HL-60 (cell line): ENCODE measurements around the gene MBNL1.

Experiments
- DNase-seq, 2 experiments: peaks; one replicate each; pipeline ENCODE4 v3.0.0-alpha.2; 2010 to 2020; ENCODE audit warnings: low read depth in 1 of 2, low spot score in 1 of 2
- H3K27ac ChIP-seq: fragments of 250-450 bp; sonication (Bioruptor Pico); replicated peaks from 2 replicates; pipeline ENCODE4 v1.5.1; 2020; ENCODE audit warnings: mild to moderate bottlenecking, moderate library complexity
- H3K27me3 ChIP-seq: fragments of 250-450 bp; sonication (Bioruptor Pico); 2 replicates; pipeline ENCODE4 v1.5.1; 2021; ENCODE audit warnings: mild to moderate bottlenecking, moderate library complexity; ENCODE audit not compliant: insufficient read depth, poor library complexity, severe bottlenecking
- H3K4me3 ChIP-seq: replicated peaks from 2 replicates; pipeline ENCODE4 v1.5.1; 2011; ENCODE audit warnings: mild to moderate bottlenecking, control low read depth, low read length; ENCODE audit not compliant: insufficient read depth
- CTCF ChIP-seq: IDR thresholded peaks from one replicate; pipeline ENCODE4 v1.5.1; 2011; ENCODE audit warnings: low read length, control low read depth, inconsistent platforms; ENCODE audit not compliant: insufficient read depth
- GABPA ChIP-seq: IDR thresholded peaks from 2 replicates; pipeline ENCODE4 v1.6.1; 2012; ENCODE audit warnings: low read depth
- POLR2AphosphoS5 ChIP-seq: IDR thresholded peaks from 2 replicates; pipeline ENCODE4 v1.6.1; 2012; ENCODE audit warnings: low read depth
- REST ChIP-seq: IDR thresholded peaks from 2 replicates; pipeline ENCODE4 v1.6.1; 2012; ENCODE audit warnings: low read depth; ENCODE audit not compliant: insufficient replicate concordance
- SPI1 ChIP-seq: IDR thresholded peaks from 2 replicates; pipeline ENCODE4 v1.6.1; 2012; ENCODE audit warnings: low read depth, mild to moderate bottlenecking, borderline replicate concordance

Gene MBNL1

DNA sequence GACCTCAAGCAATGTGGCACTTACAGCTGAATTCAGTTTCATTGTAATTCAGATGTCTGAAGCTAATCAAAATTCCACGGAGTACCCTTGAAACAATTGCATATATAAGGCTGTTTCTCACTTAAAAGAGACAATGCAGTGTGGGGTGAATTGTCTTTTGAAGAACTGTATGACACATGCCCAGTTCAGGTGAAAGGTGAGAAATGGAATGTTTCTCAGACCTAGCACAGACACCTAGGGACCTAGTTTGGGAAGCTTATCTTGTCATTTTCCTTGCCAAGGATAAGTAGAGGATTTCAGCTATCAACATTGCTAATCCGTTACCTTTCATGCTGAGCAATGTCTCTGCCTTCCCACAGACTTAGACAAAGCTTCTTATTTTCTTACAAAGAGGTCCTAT, 36.3 kb downstream of the MBNL1 start:
- peak overlapping the region; percentile 7; the same call in 1 of the 2 replicates for H3K27ac ChIP-seq
- DNase-seq = no peak
- no peak for TF ChIP-seq CTCF
- no peak for TF ChIP-seq GABPA
- no peak for TF ChIP-seq POLR2AphosphoS5
- TF ChIP-seq REST = no peak
- TF ChIP-seq SPI1 = no peak
- H3K27me3 ChIP-seq = no peaks in the 10 kb centered on the region
- H3K4me3 ChIP-seq = no peak overlapping the region

DNA sequence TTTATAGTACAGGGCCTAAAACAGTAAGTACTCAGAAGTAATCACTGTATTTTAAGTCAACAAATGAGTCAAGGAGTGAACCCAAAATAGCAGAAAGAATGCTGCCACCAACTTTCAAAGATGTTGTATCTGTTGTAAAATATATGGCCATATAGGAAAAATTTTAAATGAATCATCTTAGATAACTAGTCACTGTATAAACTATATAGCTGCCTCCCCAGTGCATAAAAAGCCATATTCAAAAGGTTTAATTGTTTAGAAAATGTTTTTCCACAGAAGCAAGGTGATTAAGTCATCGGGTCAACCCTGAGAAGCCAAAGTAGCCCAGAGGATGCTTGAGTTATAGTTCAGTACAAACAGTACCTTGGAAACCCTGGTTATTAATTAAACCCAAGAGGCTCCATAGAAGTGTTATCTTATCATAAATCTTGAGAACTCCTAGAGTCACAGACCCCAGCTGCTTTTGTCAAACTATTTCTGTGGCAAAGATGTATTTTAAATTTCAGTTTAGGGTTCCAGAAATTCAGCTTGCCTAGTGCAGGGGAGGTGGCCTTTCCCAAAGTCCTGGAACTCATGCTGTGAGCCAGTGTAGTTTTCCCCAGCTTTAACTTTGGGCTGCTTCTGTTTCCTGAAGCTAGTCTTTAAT, 39.2 kb downstream of the MBNL1 start:
- no peaks in the 10 kb centered on the region for H3K27me3 ChIP-seq
- H3K27ac ChIP-seq = peak overlapping the region; percentile 28; the same call in 1 of the 2 replicates
- H3K4me3 ChIP-seq = no peak overlapping the region
- TF ChIP-seq GABPA (no peak), REST (no peak), POLR2AphosphoS5 (no peak; the same call in 1 of the 2 replicates), CTCF (no peak)
- DNase-seq = no peak

DNA sequence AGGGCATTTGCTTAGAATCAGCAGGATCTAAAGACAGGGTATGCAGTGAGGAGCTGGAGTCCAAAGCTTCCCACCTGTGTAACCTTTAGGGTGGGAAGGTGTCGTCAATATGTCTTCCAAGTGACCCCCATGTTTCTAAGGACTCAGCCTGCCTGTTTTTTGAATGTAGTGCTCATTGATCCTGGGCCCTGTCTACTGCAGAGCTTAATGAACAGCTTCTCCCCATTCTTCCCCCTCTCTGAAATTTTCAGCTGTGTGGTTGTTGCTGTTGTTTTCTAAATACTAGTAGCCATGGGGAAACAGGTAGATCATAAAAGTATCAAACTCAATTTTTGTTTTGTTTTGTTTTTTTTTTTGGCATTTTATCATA, 39.7 kb downstream of the MBNL1 start:
- Histone ChIP-seq H3K4me3 (no peak overlapping the region), H3K27me3 (no peaks in the 10 kb centered on the region), H3K27ac (peak overlapping the region; percentile 28; the same call in 1 of the 2 replicates)
- DNase-seq = no peak
- no peak; the same call in 1 of the 2 replicates for TF ChIP-seq POLR2AphosphoS5
- TF ChIP-seq REST = no peak
- TF ChIP-seq CTCF = no peak
- no peak for TF ChIP-seq SPI1
- TF ChIP-seq GABPA = no peak
